GM23338 (cell line): ENCODE results near the gene AFF3. TPM values are rescaled to one million over a fixed set of nuclear protein-coding genes. Genes with fewer than 3 reads are reported as not detected.

ENCODE experiments used
- ATAC-seq: fragments of 200-7000 bp; cut with Tn5 transposase; 3 replicates; pipeline ENCODE4 v1.9.1; 2020
- DNase-seq: peaks from one replicate; pipeline ENCODE4 v3.0.0-alpha.2; 2015; ENCODE audit warnings: low spot score
- H2AFZ ChIP-seq: fragments of 200-600 bp; sonication (generic); 2 replicates; pipeline ENCODE4 v1.8.0; 2016; ENCODE audit warnings: antibody characterized with exemption, mild to moderate bottlenecking, moderate library complexity
- H3F3A ChIP-seq: fragments of 200-600 bp; sonication (generic); replicated peaks from 2 replicates; pipeline ENCODE4 v1.8.0; 2017; ENCODE audit warnings: antibody characterized with exemption, mixed run types, low read depth
- H3K27ac ChIP-seq: fragments of 200-600 bp; sonication (generic); 2 replicates; pipeline ENCODE4 v1.6.1; 2016; ENCODE audit warnings: low read depth
- H3K27me3 ChIP-seq: fragments of 200-600 bp; sonication (generic); 2 replicates; pipeline ENCODE4 v1.8.0; 2016; ENCODE audit warnings: mild to moderate bottlenecking, mixed run types, moderate library complexity; ENCODE audit not compliant: insufficient read depth
- H3K36me3 ChIP-seq: fragments of 200-600 bp; sonication (generic); 2 replicates; pipeline ENCODE4 v1.8.0; 2016; ENCODE audit warnings: mild to moderate bottlenecking; ENCODE audit not compliant: insufficient read depth
- H3K4me1 ChIP-seq: fragments of 200-600 bp; sonication (generic); 2 replicates; pipeline ENCODE4 v1.8.0; 2016; ENCODE audit warnings: mild to moderate bottlenecking, moderate library complexity; ENCODE audit not compliant: insufficient read depth
- H3K4me2 ChIP-seq: fragments of 200-600 bp; sonication (generic); 2 replicates; pipeline ENCODE4 v1.7.1; 2017; ENCODE audit warnings: mixed run types
- H3K4me3 ChIP-seq: fragments of 200-600 bp; sonication (generic); 2 replicates; pipeline ENCODE4 v1.6.1; 2016; ENCODE audit warnings: mixed run types
- H3K79me2 ChIP-seq: fragments of 200-600 bp; sonication (generic); replicated peaks from 2 replicates; pipeline ENCODE4 v1.8.0; 2017; ENCODE audit warnings: mild to moderate bottlenecking; ENCODE audit not compliant: insufficient read depth
- H3K9me2 ChIP-seq: fragments of 200-600 bp; sonication (generic); 2 replicates; pipeline ENCODE4 v1.8.0; 2017; ENCODE audit not compliant: insufficient read depth
- H4K20me1 ChIP-seq: fragments of 200-600 bp; sonication (generic); replicated peaks from 2 replicates; pipeline ENCODE4 v1.8.0; 2017; ENCODE audit warnings: mild to moderate bottlenecking; ENCODE audit not compliant: insufficient read depth
- H3K27ac Mint-ChIP-seq: 2 replicates; pipeline ENCODE4 v1.8.0; 2020; ENCODE audit warnings: inconsistent platforms, mild to moderate bottlenecking, moderate library complexity, mixed read lengths
- H3K27me3 Mint-ChIP-seq: 3 replicates; pipeline ENCODE4 v1.8.0; 2022; ENCODE audit warnings: low read depth, mild to moderate bottlenecking, moderate library complexity, mixed read lengths, inconsistent platforms; ENCODE audit not compliant: insufficient read depth, poor library complexity
- H3K36me3 Mint-ChIP-seq: 3 replicates; pipeline ENCODE4 v1.8.0; 2021; ENCODE audit warnings: low read depth, mild to moderate bottlenecking, inconsistent platforms, moderate library complexity, mixed read lengths
- H3K4me1 Mint-ChIP-seq: 3 replicates; pipeline ENCODE4 v1.8.0; 2020; ENCODE audit warnings: mild to moderate bottlenecking, inconsistent platforms, mixed read lengths
- H3K4me3 Mint-ChIP-seq: 3 replicates; pipeline ENCODE4 v1.8.0; 2021; ENCODE audit warnings: moderate library complexity, mild to moderate bottlenecking, inconsistent platforms, mixed read lengths
- H3K9me3 Mint-ChIP-seq: 3 replicates; pipeline ENCODE4 v1.8.0; 2020; ENCODE audit warnings: moderate library complexity, mild to moderate bottlenecking, inconsistent platforms, mixed read lengths
- CTCF ChIP-seq, 2 experiments: fragments of 200-600 bp in 1 of 2; sonication (generic) in 1 of 2; conservative IDR thresholded peaks; 2 replicates each; pipeline versions ENCODE4 v1.5.1 to v1.6.1; 2016 to 2017; ENCODE audit warnings: antibody characterized with exemption in 2 of 2, low read depth in 2 of 2, mild to moderate bottlenecking in 2 of 2, moderate library complexity in 1 of 2
- EZH2 ChIP-seq: fragments of 200-600 bp; sonication (generic); IDR thresholded peaks from one replicate; pipeline ENCODE4 v1.8.0; 2017; ENCODE audit warnings: antibody characterized with exemption, mild to moderate bottlenecking, low read depth; ENCODE audit not compliant: unreplicated experiment
- EZH2phosphoT487 ChIP-seq: fragments of 200-600 bp; sonication (generic); IDR thresholded peaks from one replicate; pipeline ENCODE4 v1.8.1; 2018; ENCODE audit warnings: antibody characterized with exemption; ENCODE audit not compliant: unreplicated experiment
- JUNB ChIP-seq: IDR thresholded peaks from one replicate; pipeline ENCODE4 v1.6.1; 2016; ENCODE audit warnings: antibody characterized with exemption; ENCODE audit not compliant: unreplicated experiment
- NANOG ChIP-seq: IDR thresholded peaks from 2 replicates; pipeline ENCODE4 v1.6.1; 2016; ENCODE audit warnings: antibody characterized with exemption, borderline replicate concordance
- REST ChIP-seq: IDR thresholded peaks from one replicate; pipeline ENCODE4 v1.6.1; 2018; ENCODE audit warnings: antibody characterized with exemption; ENCODE audit not compliant: unreplicated experiment
- STAT1 ChIP-seq: IDR thresholded peaks from one replicate; pipeline ENCODE4 v1.6.1; 2016; ENCODE audit warnings: antibody characterized with exemption; ENCODE audit not compliant: unreplicated experiment
- ZNF114 ChIP-seq: fragments of 250-450 bp; sonication (Bioruptor Pico); IDR thresholded peaks from 2 replicates; pipeline ENCODE4 v1.5.0; 2020; ENCODE audit warnings: mild to moderate bottlenecking, moderate library complexity
- ZNF331 ChIP-seq: fragments of 250-450 bp; sonication (Bioruptor Pico); IDR thresholded peaks from 2 replicates; pipeline ENCODE4 v1.5.0; 2020; ENCODE audit warnings: low read depth, mild to moderate bottlenecking, moderate library complexity
- polyA plus RNA-seq: library from polyadenylated mRNA; unstranded; fragments of >200 nt; fragmentation: Nextera tagmentation; extraction: Ambion mirVana; gene quantifications from 2 replicates; pipeline ENCODE4 v1.2.1, GENCODE V29; 2016
- total RNA-seq: library from RNA; depleted of rRNA; stranded (reverse); fragments of >200 nt; shearing (Covaris generic); gene quantifications from 2 replicates; pipeline ENCODE4 v1.2.3, GENCODE V29; 2014
- TF ChIP-seq, protein P1 (sequence below): fragments of 250-450 bp; sonication (Bioruptor Pico); IDR thresholded peaks from 2 replicates; pipeline ENCODE4 v1.5.0; 2020; ENCODE audit warnings: mild to moderate bottlenecking, moderate library complexity
- TF ChIP-seq, protein P2 (sequence below): IDR thresholded peaks from 2 replicates; pipeline ENCODE4 v1.6.1; 2016; ENCODE audit warnings: antibody characterized with exemption

Gene AFF3
- total and polyA plus RNA-seq, 2 experiments from 2014 or later, result 0.73 to 1.4 TPM

DNA sequence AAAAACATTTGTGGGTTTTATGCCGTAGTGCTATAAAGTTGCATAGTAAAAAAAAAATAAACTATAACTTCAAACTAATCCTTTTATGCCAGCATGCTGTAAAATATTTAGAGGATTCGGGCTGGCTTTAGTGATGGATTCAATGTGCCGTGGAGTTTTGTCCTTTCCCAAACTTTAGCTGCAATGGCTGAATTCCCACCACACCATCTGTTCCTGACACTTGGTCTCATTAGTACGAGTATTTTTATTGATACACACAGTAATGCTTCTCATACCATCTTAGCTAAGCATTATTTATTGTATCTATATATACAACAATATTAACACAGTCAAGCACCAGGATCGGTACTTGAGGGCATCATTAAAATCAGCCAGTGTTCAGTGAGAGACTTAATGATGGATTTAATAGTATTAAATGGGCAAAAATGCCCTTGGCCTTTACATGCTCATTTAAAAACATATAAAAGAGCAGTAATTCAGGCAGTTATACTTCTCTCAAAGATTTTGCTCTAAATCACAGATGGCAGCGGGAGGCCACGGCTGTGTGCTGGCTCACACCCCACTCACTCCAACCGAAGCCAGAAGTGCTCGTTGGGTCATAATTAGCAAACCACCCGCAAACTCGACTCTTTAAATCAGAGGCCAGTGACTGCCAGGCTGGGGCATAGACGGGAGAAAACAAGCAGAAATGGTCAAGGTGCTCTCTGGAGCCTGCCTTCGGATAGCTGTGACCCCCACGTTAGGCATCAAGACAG lies 355.6 kb downstream of the AFF3 start:
- Mint-ChIP-seq H3K9me3 (no peaks in the 10 kb centered on the region), H3K27me3 (no peaks in the 10 kb centered on the region), H3K4me1 (no peaks in the 10 kb centered on the region), H3K36me3 (no peaks in the 10 kb centered on the region), H3K27ac (no peak overlapping the region), H3K4me3 (no peak overlapping the region)
- no peaks in the 10 kb centered on the region for H3K4me1 ChIP-seq
- H3K27ac ChIP-seq, result no peak overlapping the region
- no peak overlapping the region for H2AFZ ChIP-seq
- no peak for DNase-seq
- no peaks in the 10 kb centered on the region for H3F3A ChIP-seq
- H3K36me3 ChIP-seq, result no peaks in the 10 kb centered on the region
- no peaks in the 10 kb centered on the region for H3K27me3 ChIP-seq
- H3K9me2 ChIP-seq, result no peaks in the 10 kb centered on the region
- TF ChIP-seq EZH2phosphoT487 (no peak), JUNB (no peak), ZNF331 (CRISPR knock-in tag) (no peak), REST (no peak), ZNF114 (CRISPR knock-in tag) (no peak), CTCF (conservative IDR thresholded peaks at IDR 0.05; ENCODE audit: low read depth in 2 of 2) (no peak), EZH2 (no peak), NANOG (no peak), STAT1 (no peak)
- TF ChIP-seq, protein P1, sequence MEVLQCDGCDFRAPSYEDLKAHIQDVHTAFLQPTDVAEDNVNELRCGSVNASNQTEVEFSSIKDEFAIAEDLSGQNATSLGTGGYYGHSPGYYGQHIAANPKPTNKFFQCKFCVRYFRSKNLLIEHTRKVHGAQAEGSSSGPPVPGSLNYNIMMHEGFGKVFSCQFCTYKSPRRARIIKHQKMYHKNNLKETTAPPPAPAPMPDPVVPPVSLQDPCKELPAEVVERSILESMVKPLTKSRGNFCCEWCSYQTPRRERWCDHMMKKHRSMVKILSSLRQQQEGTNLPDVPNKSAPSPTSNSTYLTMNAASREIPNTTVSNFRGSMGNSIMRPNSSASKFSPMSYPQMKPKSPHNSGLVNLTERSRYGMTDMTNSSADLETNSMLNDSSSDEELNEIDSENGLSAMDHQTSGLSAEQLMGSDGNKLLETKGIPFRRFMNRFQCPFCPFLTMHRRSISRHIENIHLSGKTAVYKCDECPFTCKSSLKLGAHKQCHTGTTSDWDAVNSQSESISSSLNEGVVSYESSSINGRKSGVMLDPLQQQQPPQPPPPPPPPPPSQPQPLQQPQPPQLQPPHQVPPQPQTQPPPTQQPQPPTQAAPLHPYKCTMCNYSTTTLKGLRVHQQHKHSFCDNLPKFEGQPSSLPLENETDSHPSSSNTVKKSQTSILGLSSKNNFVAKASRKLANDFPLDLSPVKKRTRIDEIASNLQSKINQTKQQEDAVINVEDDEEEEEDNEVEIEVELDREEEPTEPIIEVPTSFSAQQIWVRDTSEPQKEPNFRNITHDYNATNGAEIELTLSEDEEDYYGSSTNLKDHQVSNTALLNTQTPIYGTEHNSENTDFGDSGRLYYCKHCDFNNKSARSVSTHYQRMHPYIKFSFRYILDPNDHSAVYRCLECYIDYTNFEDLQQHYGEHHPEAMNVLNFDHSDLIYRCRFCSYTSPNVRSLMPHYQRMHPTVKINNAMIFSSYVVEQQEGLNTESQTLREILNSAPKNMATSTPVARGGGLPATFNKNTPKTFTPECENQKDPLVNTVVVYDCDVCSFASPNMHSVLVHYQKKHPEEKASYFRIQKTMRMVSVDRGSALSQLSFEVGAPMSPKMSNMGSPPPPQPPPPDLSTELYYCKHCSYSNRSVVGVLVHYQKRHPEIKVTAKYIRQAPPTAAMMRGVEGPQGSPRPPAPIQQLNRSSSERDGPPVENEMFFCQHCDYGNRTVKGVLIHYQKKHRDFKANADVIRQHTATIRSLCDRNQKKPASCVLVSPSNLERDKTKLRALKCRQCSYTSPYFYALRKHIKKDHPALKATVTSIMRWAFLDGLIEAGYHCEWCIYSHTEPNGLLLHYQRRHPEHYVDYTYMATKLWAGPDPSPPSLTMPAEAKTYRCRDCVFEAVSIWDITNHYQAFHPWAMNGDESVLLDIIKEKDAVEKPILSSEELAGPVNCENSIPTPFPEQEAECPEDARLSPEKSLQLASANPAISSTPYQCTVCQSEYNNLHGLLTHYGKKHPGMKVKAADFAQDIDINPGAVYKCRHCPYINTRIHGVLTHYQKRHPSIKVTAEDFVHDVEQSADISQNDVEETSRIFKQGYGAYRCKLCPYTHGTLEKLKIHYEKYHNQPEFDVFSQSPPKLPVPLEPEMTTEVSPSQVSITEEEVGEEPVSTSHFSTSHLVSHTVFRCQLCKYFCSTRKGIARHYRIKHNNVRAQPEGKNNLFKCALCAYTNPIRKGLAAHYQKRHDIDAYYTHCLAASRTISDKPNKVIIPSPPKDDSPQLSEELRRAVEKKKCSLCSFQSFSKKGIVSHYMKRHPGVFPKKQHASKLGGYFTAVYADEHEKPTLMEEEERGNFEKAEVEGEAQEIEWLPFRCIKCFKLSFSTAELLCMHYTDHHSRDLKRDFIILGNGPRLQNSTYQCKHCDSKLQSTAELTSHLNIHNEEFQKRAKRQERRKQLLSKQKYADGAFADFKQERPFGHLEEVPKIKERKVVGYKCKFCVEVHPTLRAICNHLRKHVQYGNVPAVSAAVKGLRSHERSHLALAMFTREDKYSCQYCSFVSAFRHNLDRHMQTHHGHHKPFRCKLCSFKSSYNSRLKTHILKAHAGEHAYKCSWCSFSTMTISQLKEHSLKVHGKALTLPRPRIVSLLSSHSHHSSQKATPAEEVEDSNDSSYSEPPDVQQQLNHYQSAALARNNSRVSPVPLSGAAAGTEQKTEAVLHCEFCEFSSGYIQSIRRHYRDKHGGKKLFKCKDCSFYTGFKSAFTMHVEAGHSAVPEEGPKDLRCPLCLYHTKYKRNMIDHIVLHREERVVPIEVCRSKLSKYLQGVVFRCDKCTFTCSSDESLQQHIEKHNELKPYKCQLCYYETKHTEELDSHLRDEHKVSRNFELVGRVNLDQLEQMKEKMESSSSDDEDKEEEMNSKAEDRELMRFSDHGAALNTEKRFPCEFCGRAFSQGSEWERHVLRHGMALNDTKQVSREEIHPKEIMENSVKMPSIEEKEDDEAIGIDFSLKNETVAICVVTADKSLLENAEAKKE (CRISPR knock-in tag), result no peak
- TF ChIP-seq, protein P2, sequence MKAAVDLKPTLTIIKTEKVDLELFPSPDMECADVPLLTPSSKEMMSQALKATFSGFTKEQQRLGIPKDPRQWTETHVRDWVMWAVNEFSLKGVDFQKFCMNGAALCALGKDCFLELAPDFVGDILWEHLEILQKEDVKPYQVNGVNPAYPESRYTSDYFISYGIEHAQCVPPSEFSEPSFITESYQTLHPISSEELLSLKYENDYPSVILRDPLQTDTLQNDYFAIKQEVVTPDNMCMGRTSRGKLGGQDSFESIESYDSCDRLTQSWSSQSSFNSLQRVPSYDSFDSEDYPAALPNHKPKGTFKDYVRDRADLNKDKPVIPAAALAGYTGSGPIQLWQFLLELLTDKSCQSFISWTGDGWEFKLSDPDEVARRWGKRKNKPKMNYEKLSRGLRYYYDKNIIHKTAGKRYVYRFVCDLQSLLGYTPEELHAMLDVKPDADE, result no peak
- H3K79me2 ChIP-seq, result no peaks in the 10 kb centered on the region
- H3K4me2 ChIP-seq, result no peak overlapping the region
- H3K4me3 ChIP-seq, result no peak overlapping the region
- H4K20me1 ChIP-seq, result no peaks in the 10 kb centered on the region
- ATAC-seq, result no peak
